Activated T-helper 2 cell treated with anti-CD3 and anti-CD28 coated beads, Interferon-gamma antibody, Interleukin-2, Interleukin-4, amounts not matched to agents 10 μg/mL and 5 μg/mL and 100 μg/mL, durations not matched to agents 14 hours and 24 hours and 36 hours (primary cell): ENCODE data around the gene AFDN. TPM values are rescaled to one million over a fixed set of nuclear protein-coding genes. Genes with fewer than 3 reads are reported as not detected.
"Not testable (repeated sequence)": the region's sequence is repeated elsewhere in the genome, so short reads cannot be mapped to it uniquely, and the experiment has no call there.

ENCODE experiments used
- DNase-seq: peaks from one replicate; pipeline ENCODE4 v3.0.0; 2021; ENCODE audit warnings: low spot score
- H3K27ac Mint-ChIP-seq: one replicate; pipeline ENCODE4 v1.8.0; 2021; ENCODE audit warnings: mixed read lengths
- H3K27me3 Mint-ChIP-seq: one replicate; pipeline ENCODE4 v1.8.0; 2021; ENCODE audit warnings: low read depth, mixed read lengths
- H3K36me3 Mint-ChIP-seq: one replicate; pipeline ENCODE4 v1.8.0; 2021; ENCODE audit warnings: low read depth, mixed read lengths
- H3K4me1 Mint-ChIP-seq: one replicate; pipeline ENCODE4 v1.8.0; 2021; ENCODE audit warnings: low read depth, mixed read lengths
- H3K4me3 Mint-ChIP-seq: one replicate; pipeline ENCODE4 v1.8.0; 2021; ENCODE audit warnings: low read depth, mild to moderate bottlenecking, moderate library complexity, mixed read lengths
- H3K9me3 Mint-ChIP-seq: one replicate; pipeline ENCODE4 v1.8.0; 2021; ENCODE audit warnings: mixed read lengths
- intact Hi-C: fragments of 100-400 bp; cut with micrococcal nuclease; formaldehyde crosslinking; loops from one replicate; pipeline ENCODE4 v1.15.1; 2023
- total RNA-seq: library from RNA; stranded (reverse); gene quantifications from 2 replicates; pipeline ENCODE4 v1.2.3, GENCODE V29; 2022

AFDN gene
- total RNA-seq, 1 donor from 2014 or later: 28.2 TPM

GRCh38 chr6:167973148-167973885 is 146.6 kb downstream of the AFDN start:
- H3K27ac Mint-ChIP-seq: no peak overlapping the region
- no peaks in the 10 kb centered on the region for H3K4me1 Mint-ChIP-seq
- no peaks in the 10 kb centered on the region for H3K36me3 Mint-ChIP-seq

GRCh38 chr6:167974640-167975344 is 148.1 kb downstream of the AFDN start:
- Mint-ChIP-seq H3K9me3 (no peaks in the 10 kb centered on the region), H3K4me3 (no peak overlapping the region), H3K4me1 (no peaks in the 10 kb centered on the region), H3K27ac (no peak overlapping the region), H3K27me3 (no peaks in the 10 kb centered on the region), H3K36me3 (no peaks in the 10 kb centered on the region)
- intact Hi-C loops: no loop called here
- no peak for DNase-seq

More at GRCh38 chr6:167973148-167973885, 146.6 kb downstream of the AFDN start:
- intact Hi-C loops: no loop called here
- Mint-ChIP-seq H3K4me3 (no peak overlapping the region), H3K9me3 (no peaks in the 10 kb centered on the region), H3K27me3 (no peaks in the 10 kb centered on the region)
- DNase-seq: no peak

GRCh38 chr6:167975458-167975857 is 148.7 kb downstream of the AFDN start:
- no peaks in the 10 kb centered on the region for H3K27me3 Mint-ChIP-seq
- no peaks in the 10 kb centered on the region for H3K36me3 Mint-ChIP-seq
- intact Hi-C loops: no loop called here
- no peak overlapping the region for H3K27ac Mint-ChIP-seq
- DNase-seq: no peak
- no peaks in the 10 kb centered on the region for H3K9me3 Mint-ChIP-seq
- H3K4me3 Mint-ChIP-seq: no peak overlapping the region
- H3K4me1 Mint-ChIP-seq: no peaks in the 10 kb centered on the region

- H3K9me3 Mint-ChIP-seq, H3K27me3 Mint-ChIP-seq: not testable (repeated sequence)
These were observed 149.5 kb downstream of the AFDN start for GRCh38 chr6:167976116-167976657.

GRCh38 chr6:167976708-167977107 is 150.0 kb downstream of the AFDN start:
- Mint-ChIP-seq H3K4me3 (no peak overlapping the region), H3K36me3 (no peaks in the 10 kb centered on the region), H3K9me3 (no peaks in the 10 kb centered on the region), H3K4me1 (no peaks in the 10 kb centered on the region), H3K27ac (no peak overlapping the region), H3K27me3 (no peaks in the 10 kb centered on the region)
- intact Hi-C loops: no loop called here
- no peak for DNase-seq

More at GRCh38 chr6:167976116-167976657, 149.5 kb downstream of the AFDN start:
- H3K36me3 Mint-ChIP-seq, DNase-seq, intact Hi-C loops, H3K4me3 Mint-ChIP-seq, H3K4me1 Mint-ChIP-seq, H3K27ac Mint-ChIP-seq: not testable (repeated sequence)

GRCh38 chr6:167977717-167978467 is 151.2 kb downstream of the AFDN start:
- Mint-ChIP-seq H3K4me3 (no peak overlapping the region), H3K9me3 (no peaks in the 10 kb centered on the region), H3K27ac (no peak overlapping the region), H3K4me1 (no peaks in the 10 kb centered on the region), H3K36me3 (no peaks in the 10 kb centered on the region), H3K27me3 (no peaks in the 10 kb centered on the region)
- intact Hi-C loops: no loop called here
- no peak for DNase-seq

DNA sequence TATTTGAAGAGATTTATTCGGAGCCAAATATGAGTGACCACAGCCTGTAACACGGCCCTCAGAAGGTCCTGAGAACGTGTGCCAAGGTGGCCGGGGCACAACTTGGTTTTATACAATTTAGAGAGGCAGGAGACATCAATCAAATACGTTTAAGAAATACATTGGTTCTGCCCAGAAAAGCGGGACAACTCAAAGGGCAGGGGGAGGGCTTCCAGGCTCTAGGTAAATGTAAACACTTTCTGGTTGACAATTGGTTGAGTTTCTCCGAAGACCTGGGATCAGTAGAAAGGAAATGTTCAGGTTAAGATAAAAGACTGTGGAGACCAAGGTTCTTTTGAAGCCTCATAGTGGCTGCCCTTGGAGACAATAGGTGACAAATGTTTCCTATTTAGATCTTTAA is 151.9 kb downstream of the AFDN start:
- H3K4me3 Mint-ChIP-seq: no peak overlapping the region
- intact Hi-C loops: no loop called here
- H3K4me1 Mint-ChIP-seq: no peaks in the 10 kb centered on the region
- no peak for DNase-seq
- H3K27me3 Mint-ChIP-seq: no peaks in the 10 kb centered on the region
- no peaks in the 10 kb centered on the region for H3K36me3 Mint-ChIP-seq
- no peak overlapping the region for H3K27ac Mint-ChIP-seq
- no peaks in the 10 kb centered on the region for H3K9me3 Mint-ChIP-seq

DNA sequence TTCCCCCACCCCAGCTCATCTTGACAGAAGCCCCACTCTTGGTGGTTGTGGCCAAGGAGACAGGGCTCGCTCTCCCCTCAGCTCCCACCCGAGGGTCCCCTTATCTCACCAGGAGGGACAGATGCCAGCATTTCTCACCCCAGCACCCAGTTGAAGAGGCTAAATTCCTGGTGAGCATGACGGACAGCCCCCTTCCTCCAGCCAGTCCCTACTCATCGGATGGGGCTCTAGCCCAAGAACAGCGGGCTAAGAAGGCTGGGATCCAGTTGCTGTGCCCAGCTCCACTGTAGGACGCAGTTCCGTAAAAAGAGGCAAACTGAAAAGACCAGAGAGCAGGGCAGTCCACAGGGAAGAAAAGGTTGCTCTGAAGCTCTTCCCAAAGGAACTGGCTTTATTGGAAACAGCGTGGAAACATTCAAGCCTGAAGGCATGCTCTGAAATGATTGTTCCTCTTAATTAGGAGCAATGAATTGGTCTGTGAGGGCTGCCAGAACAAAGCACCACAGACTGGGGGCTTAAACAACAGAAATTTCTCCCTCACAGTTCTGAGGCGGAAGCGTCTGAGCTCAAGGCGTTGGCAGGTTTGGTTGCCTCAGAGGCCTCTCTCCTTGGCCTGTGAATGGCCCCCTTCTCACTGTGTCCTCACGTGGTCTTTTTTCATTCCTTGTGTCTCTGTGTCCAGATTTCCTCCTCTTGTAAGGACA is 152.9 kb downstream of the AFDN start:
- Mint-ChIP-seq H3K9me3 (no peaks in the 10 kb centered on the region), H3K4me3 (no peak overlapping the region), H3K27ac (no peak overlapping the region), H3K27me3 (no peaks in the 10 kb centered on the region), H3K4me1 (no peaks in the 10 kb centered on the region), H3K36me3 (no peaks in the 10 kb centered on the region)
- intact Hi-C loops: no loop called here
- no peak for DNase-seq

DNA sequence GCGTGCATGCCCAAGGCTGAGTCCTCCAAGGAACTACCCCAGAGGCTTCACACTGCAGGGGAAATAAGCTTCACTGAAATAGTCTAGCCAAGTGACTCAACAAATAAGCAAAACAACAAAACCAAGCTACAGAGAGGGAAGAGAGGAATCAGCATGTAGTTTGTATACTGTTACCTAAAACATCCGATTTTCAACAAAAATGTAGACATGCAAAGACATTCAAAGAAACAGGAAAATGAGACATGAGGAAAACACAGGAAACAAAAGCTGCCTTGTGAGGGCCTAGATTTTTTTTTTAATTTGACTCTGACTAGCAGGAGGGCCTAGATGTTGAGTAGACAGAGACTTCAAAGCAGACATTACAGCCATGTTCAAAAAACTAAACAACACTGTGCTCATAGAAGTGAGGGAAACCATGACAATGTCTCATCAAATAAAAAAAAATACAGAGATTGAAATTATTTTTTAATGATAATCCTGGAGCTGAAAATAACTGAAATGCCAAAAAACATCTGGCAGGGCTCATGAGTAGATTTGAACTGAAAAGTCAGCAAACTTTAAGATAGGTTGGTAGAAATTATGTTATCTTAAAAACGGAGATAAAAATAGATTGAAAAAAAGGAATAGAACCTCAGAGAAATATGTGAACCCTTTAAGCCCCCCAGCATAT is 154.3 kb downstream of the AFDN start:
- no peak overlapping the region for H3K27ac Mint-ChIP-seq
- H3K9me3 Mint-ChIP-seq: no peaks in the 10 kb centered on the region
- no peaks in the 10 kb centered on the region for H3K36me3 Mint-ChIP-seq
- no peaks in the 10 kb centered on the region for H3K27me3 Mint-ChIP-seq
- no peak for DNase-seq
- H3K4me1 Mint-ChIP-seq: no peaks in the 10 kb centered on the region
- no peak overlapping the region for H3K4me3 Mint-ChIP-seq
- intact Hi-C loops: no loop called here

DNA sequence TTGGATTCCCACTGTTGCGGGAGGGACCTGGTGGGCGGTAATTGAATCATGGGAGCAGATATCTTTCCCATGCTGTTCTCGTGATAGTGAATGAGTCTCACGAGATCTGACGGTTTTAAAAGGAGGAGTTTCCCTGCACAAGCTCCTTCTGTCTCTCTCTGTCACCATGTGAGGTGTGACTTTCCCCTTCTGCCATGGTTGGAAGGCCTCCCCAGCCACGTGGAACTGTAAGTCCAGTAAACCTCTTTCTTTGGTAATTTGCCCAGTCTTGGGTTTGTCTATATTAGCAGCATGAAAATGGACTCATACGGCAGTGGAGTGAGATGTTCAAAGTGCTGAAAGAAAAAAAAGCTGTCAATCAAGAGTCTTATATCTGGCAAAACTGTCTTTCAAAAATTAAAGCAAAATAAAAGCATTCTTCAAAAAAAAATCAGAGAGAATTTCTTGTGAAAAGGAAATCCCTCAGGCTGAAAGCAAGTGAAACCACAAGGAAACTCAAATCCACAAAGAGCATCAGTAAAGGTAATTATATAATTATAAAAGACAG is 155.3 kb downstream of the AFDN start:
- H3K4me3 Mint-ChIP-seq: no peak overlapping the region
- no peaks in the 10 kb centered on the region for H3K4me1 Mint-ChIP-seq
- intact Hi-C loops: no loop called here
- H3K27ac Mint-ChIP-seq: no peak overlapping the region
- DNase-seq: no peak
- no peaks in the 10 kb centered on the region for H3K9me3 Mint-ChIP-seq
- no peaks in the 10 kb centered on the region for H3K27me3 Mint-ChIP-seq
- H3K36me3 Mint-ChIP-seq: no peaks in the 10 kb centered on the region

DNA sequence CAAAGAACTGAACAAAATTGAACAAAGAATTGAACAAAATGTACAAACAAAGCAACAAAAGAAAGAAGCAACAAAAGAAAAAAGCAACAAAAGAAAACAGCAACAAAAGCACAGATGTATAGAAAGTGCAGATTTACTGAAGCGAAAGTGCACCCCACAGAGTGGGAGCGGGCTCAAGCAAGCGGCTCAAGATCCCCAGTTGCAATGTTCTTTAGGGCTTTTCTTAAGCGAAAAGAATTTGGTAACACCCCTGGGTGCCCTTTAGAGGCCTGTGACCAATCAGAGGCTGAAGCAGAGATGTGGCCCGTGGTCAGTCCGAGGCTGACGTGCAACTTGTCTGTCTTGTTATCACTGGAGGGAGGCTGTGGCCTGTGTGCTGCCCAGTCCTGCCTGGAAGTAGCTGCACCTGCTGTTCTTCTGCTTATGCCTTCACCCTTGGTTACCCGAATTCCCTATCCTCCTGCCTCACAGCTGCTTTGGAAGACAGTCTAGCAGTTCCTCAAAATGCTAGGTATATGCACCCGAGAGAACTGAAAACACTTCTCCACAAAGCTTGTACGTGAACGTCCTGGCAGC is 157.5 kb downstream of the AFDN start:
- no peak overlapping the region for H3K4me3 Mint-ChIP-seq
- H3K9me3 Mint-ChIP-seq: no peaks in the 10 kb centered on the region
- intact Hi-C loops: no loop called here

More for the DNA sequence above, 157.5 kb downstream of the AFDN start:
- Mint-ChIP-seq H3K4me1 (no peaks in the 10 kb centered on the region), H3K27me3 (no peaks in the 10 kb centered on the region), H3K36me3 (no peaks in the 10 kb centered on the region), H3K27ac (no peak overlapping the region)
- DNase-seq: no peak
